Neural crest cell (in vitro differentiated cells): ENCODE results near the gene LAMA3. TPM values are rescaled to one million over a fixed set of nuclear protein-coding genes. Genes with fewer than 3 reads are reported as not detected.

Experiments used
- DNase-seq: peaks from one replicate; pipeline ENCODE4 v3.0.0; 2021; ENCODE audit warnings: low read depth, mixed read lengths, low spot score
- H3K27ac Mint-ChIP-seq: one replicate; pipeline ENCODE4 v1.8.0; 2021; ENCODE audit warnings: mild to moderate bottlenecking, mixed read lengths; ENCODE audit not compliant: unreplicated experiment
- H3K27me3 Mint-ChIP-seq: 2 replicates; pipeline ENCODE4 v1.8.0; 2021; ENCODE audit warnings: low read depth, mild to moderate bottlenecking, mixed read lengths
- H3K36me3 Mint-ChIP-seq: 2 replicates; pipeline ENCODE4 v1.8.0; 2021; ENCODE audit warnings: low read depth, mild to moderate bottlenecking, mixed read lengths
- H3K4me1 Mint-ChIP-seq: 2 replicates; pipeline ENCODE4 v1.8.0; 2021; ENCODE audit warnings: mixed read lengths
- H3K4me3 Mint-ChIP-seq: one replicate; pipeline ENCODE4 v1.8.0; 2021; ENCODE audit warnings: mild to moderate bottlenecking, mixed read lengths
- H3K9me3 Mint-ChIP-seq: 2 replicates; pipeline ENCODE4 v1.8.0; 2021; ENCODE audit warnings: mixed read lengths
- CTCF ChIP-seq: fragments of 200-600 bp; sonication (generic); conservative IDR thresholded peaks from 2 replicates; pipeline ENCODE4 v1.5.0; 2021; ENCODE audit warnings: antibody characterized with exemption, mild to moderate bottlenecking
- total RNA-seq: library from RNA; stranded (reverse); gene quantifications from 2 replicates; pipeline ENCODE4 v1.2.1, GENCODE V29; 2021

Gene LAMA3
- total RNA-seq, 1 donor from 2014 or later = 0.35 TPM

- Mint-ChIP-seq H3K36me3 (no peaks in the 10 kb centered on the region), H3K27me3 (peaks cover 31% of the 10 kb centered on the region), H3K9me3 (no peaks in the 10 kb centered on the region), H3K27ac (no peak overlapping the region), H3K4me1 (no peaks in the 10 kb centered on the region), H3K4me3 (no peak overlapping the region)
- no peak for TF ChIP-seq CTCF
- no peak for DNase-seq
These were observed 235.6 kb downstream of the LAMA3 start for GRCh38 chr18:23924813-23925212.

GRCh38 chr18:23926571-23926970 lies 237.3 kb downstream of the LAMA3 start:
- Mint-ChIP-seq H3K27ac (no peak overlapping the region), H3K4me1 (no peaks in the 10 kb centered on the region), H3K36me3 (no peaks in the 10 kb centered on the region), H3K4me3 (no peak overlapping the region), H3K9me3 (no peaks in the 10 kb centered on the region), H3K27me3 (peaks cover 18% of the 10 kb centered on the region)
- no peak for TF ChIP-seq CTCF
- no peak for DNase-seq

- DNase-seq = no peak
- Mint-ChIP-seq H3K27ac (no peak overlapping the region), H3K4me3 (no peak overlapping the region), H3K4me1 (no peaks in the 10 kb centered on the region), H3K36me3 (no peaks in the 10 kb centered on the region), H3K27me3 (peaks cover 13% of the 10 kb centered on the region), H3K9me3 (no peaks in the 10 kb centered on the region)
- TF ChIP-seq CTCF = no peak
These were observed 238.8 kb downstream of the LAMA3 start for GRCh38 chr18:23927821-23928746.

GRCh38 chr18:23929362-23929930 lies 240.2 kb downstream of the LAMA3 start:
- Mint-ChIP-seq H3K36me3 (no peaks in the 10 kb centered on the region), H3K4me3 (no peak overlapping the region), H3K27ac (no peak overlapping the region), H3K9me3 (no peaks in the 10 kb centered on the region), H3K27me3 (peaks cover 11% of the 10 kb centered on the region), H3K4me1 (no peaks in the 10 kb centered on the region)
- no peak for DNase-seq
- TF ChIP-seq CTCF = no peak

- no peak for DNase-seq
- no peaks in the 10 kb centered on the region for H3K9me3 Mint-ChIP-seq
- H3K36me3 Mint-ChIP-seq = no peaks in the 10 kb centered on the region
- peaks cover 11% of the 10 kb centered on the region for H3K27me3 Mint-ChIP-seq
- no peak overlapping the region for H3K27ac Mint-ChIP-seq
- H3K4me1 Mint-ChIP-seq = no peaks in the 10 kb centered on the region
- H3K4me3 Mint-ChIP-seq = no peak overlapping the region
- no peak for TF ChIP-seq CTCF
These were observed 240.7 kb downstream of the LAMA3 start for GRCh38 chr18:23930002-23930401.
